Stromal cell of bone marrow (primary cell): Measurements from ENCODE around the gene CTXN1.
A peak's percentile ranks its signal among the peaks of the same experiment; 100 is the strongest.
"Not testable (repeated sequence)": the region's sequence is repeated elsewhere in the genome, so short reads cannot be mapped to it uniquely, and the experiment has no call there.

Source experiments
- DNase-seq: peaks from one replicate; pipeline ENCODE4 v3.0.0-alpha.2; 2012; ENCODE audit warnings: low read depth

CTXN1 gene

DNA sequence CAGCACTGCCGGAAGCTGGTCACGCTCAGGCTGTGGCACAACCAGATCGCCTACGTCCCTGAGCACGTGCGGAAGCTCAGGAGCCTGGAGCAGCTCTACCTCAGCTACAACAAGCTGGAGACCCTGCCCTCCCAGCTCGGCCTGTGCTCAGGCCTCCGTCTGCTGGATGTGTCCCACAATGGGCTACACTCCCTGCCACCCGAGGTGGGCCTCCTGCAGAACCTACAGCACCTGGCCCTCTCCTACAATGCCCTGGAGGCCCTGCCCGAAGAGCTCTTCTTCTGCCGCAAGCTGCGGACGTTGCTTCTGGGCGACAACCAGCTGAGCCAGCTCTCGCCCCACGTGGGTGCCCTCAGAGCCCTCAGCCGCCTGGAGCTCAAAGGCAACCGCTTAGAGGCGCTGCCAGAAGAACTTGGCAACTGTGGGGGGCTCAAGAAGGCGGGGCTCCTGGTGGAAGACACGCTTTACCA is 25.5 kb downstream of the CTXN1 start:
- DNase-seq, result no peak

DNA sequence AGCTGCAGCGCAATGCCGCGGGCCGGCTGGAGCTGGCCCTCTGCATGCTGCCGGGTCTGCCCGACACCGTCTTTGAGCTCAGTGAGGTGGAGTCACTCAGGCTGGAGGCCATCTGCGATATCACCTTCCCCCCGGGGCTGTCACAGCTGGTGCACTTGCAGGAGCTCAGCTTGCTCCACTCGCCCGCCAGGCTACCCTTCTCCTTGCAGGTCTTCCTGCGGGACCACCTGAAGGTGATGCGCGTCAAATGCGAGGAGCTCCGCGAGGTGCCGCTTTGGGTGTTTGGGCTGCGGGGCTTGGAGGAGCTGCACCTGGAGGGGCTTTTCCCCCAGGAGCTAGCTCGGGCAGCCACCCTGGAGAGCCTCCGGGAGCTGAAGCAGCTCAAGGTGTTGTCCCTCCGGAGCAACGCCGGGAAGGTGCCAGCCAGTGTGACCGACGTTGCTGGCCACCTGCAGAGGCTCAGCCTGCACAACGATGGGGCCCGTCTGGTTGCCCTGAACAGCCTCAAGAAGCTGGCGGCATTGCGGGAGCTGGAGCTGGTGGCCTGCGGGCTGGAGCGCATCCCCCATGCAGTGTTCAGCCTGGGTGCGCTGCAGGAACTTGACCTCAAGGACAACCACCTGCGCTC is 26.1 kb downstream of the CTXN1 start:
- DNase-seq, result no peak

DNA sequence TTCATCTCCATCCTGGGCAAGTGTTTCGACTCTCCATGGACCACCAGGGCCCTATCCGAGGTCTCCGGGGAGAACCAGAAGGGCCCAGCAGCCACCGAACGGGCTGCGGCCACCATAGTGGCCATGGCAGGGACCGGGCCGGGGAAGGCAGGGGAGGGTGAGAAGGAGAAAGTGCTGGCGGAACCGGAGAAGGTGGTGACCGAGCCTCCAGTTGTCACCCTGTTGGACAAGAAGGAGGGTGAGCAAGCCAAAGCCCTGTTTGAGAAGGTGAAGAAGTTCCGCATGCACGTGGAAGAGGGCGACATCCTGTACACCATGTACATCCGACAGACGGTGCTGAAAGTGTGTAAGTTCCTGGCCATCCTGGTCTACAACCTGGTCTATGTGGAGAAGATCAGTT is 27.0 kb downstream of the CTXN1 start:
- no peak for DNase-seq

DNA sequence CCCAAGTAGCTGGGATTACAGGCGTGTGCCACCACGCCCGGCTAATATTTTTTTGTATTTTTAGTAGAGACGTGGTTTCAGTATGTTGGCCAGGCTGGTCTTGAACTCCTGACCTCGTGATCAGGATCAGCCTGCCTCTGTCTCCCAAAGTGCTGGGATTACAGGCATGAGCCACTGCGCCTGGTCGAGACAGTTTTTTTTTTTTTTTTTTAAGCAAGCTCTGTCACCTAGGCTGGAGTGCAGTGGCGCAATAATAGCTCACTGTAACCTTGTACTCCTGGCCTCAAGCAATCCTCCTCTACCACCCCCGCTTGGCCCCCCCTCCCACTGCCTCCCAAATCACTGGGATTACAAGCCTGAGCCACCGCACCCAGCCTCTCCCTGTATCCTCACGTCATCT is 28.6 kb downstream of the CTXN1 start:
- DNase-seq, result no peak

DNA sequence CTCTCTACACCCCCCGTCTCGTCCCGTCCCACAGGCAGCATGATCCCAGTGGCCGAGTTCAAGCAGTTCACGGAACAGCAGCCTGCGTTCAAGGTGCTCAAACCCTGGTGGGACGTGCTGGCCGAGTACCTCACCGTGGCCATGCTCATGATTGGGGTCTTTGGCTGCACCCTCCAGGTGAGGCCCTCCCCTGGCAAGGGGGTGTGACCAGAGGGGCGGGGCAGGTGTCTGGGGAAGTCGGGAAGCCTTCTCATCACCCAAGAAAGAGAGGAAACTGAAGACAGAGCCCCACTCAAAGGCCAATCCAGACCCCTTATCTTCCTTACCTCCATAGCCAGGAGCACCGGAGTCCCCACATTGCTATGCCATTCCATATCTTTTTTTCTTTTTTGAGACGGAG is 30.4 kb downstream of the CTXN1 start:
- no peak for DNase-seq

DNA sequence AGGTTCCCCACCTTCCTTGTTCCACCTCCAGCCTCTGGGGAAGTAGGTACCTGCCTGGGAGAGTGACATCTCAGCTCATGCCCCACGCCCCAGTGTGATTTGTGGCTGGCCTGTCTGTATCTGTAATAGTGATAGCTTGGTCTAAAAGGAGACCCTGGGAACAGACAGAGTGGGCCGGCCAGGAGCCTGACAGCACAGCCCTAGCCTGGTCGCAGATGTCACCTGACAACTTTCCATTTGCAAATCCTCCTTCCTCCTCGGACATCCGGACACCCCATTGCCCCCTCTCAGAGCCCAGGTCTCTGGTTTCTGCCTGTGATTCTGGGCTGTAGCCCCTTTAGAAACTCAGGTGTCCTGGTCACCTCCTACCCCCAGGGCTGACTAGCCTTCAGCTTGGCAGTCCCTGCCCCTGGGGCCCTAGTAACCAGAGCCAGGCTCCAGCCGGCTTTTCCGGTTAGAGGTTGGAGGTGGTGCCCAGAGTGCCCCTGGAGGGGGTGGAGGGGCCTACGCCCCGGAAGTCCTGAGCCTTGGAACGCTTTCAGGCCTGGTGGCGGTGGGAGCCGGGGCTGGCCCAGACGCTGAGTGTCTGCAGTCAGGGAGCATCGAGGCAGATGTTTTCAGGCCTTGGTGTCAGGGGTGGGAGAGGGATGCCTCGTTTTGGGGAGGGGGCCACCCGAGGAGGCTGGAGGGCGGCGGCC is 31.2 kb downstream of the CTXN1 start:
- DNase-seq, result no peak

DNA sequence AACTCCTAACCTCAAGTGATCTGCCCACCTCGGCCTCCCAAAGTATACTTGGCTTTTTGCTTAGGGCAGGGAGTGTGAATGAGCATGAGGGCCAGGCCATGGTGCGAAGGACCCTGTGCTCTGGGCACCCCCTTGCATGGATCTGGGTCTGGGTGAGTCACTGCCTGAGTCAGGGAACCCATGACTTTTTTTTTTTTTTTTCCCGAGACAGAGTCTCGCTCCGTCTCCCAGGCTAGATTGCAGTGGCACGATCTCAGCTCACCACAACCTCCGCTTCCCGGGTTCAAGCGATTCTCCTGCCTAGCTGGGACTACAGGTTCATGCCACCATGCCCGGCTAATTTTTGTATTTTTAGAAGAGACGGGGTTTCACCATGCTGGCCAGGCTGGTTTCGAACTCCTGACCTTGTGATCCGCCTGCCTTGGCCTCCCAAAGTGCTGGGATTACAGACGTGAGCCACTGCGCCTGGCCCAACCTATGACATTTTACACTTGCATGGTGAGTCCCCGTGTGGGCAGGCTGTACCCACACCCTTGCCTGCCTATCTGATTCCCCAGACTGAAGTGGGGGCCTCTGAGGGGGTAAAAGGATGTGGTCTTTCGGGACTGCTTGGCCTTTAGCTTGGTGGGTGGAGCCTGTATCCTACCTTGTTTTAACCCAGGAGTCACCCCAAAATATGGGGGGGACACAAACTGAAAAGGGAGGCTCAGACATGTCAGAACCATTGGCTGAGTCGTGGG is 32.4 kb downstream of the CTXN1 start:
- DNase-seq, result not testable (repeated sequence)

DNA sequence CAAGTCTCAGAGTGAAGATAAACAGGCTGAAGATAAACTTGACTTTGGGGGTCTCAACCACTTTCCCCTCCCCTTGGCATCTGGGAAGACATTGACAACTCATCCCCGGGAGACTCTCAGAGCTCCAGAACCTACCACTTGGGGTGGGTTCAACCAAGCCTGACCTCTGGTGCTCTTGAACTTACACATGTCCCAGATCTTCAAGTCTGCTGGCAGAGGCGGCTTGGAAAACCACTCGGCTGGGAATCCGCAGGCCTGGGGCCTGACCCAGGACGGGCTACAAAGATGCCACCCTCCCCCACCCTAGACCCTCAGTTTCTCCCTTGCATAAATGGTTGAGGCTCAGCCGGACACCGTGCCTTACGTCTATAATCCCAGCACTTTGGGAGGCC is 37.1 kb downstream of the CTXN1 start:
- DNase-seq, result no peak

DNA sequence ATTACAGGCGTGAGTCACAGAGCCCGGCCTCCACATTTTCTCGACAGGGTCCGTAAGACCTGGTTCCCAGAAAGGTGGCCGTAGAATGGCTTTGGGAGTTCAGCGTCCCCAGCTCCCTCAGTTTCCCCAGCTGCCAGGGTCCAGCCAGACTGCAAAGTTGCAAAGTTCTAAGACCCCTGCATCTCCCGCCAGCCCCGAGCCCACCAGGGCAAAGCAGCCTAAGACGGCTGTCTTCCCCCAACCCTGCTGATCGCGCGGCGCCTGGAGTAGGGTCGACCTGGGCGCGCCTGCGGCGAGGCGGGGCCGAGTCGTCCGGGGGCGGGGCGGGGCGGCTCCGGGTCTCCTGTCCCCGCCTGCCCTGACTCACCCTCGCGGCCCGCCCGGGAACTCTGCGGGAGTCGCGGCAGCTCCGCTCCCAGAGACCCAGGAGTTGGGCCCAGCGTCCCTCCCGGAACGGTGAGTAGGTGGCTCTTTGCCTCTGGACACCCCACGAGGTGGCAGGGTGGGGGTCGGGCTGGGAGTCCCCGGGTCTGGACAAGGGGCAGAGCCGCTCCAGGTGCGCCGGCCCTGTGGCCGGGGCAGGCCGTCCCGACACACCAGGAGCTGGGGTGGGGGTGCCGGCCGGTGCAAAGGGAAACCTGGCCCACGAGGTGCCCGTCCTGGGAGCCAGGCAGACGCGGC is 37.6 kb downstream of the CTXN1 start, which contains the start of gene LRRC8E:
Gene LRRC8E (plus strand): TSS at position 366 of the 681 bp plus-strand sequence. CDS start 7,094 bp downstream, outside the sequence.
- DNase-seq, result peak; percentile 52

DNA sequence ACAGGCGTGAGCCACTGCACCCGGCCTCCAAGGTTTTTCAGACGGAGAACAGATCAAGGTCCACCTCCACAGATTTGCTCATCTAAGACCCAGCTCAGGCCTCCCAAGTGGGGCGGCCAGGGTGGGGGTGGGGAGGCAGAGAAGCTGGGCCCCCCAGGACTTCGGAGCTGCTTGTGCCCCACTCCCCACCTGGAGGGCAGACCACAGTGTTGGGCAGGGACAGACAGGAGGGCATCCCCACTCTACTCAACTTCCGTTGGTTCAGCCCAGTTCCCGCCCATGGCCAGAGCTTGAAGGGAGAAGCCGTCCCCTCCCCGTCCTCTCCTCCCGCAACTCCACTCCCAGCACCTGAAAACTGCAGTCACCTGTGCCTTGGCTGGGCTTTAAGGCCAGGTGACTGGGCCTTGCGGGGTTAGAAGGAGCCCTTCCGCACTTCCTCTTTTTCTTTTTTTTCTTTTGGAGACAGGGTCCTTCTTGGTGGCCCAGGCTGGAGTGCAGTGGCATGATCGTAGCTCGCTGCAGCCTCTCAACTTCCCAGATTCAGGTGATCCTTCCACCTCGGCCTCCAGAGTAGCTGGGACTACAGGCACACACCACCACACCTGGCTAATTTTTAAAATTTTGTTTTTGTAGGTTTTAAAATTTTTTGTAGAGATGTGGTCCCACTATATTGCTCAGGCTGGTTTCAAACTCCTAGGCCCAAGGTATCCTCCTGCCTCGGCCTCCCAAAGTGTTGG is 38.4 kb downstream of the CTXN1 start:
- no peak for DNase-seq

DNA sequence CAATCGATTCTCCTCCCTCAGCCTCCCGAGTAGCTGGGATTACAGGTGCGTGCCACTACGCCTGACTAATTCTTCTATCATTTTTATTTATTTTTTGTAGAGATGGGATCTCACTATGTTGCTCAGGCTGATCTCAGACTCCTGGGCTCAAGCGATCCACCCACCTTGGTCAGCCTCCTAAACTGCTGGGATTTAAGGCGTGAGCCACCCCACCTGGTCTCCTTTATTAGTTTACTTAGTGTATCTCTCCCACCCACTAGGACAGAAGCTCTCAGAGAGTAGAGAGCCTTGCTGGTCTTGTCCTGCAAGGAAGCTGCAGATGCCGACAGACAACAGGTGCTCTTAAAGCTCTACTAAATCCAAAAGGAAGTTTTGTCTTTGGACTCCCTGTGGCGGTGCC is 40.1 kb downstream of the CTXN1 start:
- no peak for DNase-seq

DNA sequence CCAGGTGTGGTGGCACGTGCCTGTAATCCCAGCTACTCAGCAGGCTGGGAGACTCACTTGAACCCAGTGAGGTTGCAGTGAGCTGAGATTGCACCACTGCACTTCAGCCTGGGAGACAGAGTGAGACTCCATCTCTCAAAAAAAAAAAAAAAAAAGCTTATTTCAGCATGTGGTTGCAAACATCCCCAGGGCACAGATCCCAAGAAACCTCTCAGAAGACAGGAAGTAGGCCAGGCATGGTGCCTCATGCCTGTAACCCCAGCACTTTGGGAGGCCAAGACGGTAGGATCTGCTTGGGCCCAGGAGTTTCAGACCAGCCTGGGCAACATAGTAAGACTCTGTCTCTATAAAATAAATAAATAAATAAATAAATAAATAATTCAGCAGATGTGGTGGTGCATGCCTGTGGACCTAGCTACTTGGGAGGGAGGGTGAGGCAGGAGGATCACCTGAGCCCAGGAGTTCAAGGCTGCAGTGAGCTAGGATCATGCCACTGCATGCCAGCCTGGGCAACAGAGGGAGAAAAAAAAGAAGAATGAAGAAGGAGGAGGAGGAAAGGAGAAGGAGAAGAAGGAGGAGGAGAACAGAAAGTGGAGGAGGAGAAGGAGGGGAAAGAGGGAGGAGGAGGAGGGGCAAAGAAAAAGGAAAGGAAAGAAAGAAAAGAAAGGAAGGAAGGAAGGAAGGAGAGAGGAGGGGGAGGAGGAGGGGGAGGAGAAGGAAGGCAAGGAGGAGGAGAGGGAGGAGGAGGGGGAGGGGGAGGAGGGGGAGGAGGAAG is 42.0 kb downstream of the CTXN1 start:
- DNase-seq, result no peak

DNA sequence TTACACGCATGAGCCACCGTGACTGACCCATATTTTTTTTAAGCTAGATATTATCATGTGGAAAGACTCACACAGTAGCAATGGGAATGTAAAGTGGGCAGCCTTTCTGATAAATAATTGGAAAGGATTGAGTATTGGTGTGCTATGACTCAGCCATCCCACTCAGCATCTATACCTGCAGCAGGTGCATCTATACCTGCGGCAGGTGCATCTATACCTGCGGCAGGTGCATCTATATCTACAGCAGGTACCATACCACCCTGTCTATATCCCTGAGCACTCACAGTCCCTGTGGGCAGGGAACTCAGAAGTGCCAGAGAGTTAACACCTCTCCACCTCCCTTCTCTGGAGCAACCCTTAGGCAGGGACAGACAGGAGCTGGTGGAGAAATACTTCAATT is 42.8 kb downstream of the CTXN1 start:
- no peak for DNase-seq

DNA sequence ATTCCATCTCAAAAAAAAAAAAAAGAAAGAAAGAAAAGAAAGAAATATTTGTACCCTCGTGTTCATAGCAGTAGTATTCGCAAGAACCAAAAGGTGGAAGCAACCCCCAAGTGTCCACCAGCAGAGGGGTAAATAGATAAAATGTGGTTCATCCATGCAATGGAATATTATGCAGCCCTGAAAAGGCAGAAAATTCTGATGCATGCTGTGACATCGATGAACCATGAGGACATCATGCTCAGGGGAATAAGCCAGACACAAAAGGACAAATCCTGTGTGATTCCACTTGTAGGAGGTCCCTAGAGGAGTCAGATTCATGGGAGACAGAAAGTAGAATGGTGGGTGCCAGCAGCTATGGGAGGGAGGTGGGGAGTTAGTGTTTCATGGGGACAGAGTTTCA is 44.0 kb downstream of the CTXN1 start:
- no peak for DNase-seq

DNA sequence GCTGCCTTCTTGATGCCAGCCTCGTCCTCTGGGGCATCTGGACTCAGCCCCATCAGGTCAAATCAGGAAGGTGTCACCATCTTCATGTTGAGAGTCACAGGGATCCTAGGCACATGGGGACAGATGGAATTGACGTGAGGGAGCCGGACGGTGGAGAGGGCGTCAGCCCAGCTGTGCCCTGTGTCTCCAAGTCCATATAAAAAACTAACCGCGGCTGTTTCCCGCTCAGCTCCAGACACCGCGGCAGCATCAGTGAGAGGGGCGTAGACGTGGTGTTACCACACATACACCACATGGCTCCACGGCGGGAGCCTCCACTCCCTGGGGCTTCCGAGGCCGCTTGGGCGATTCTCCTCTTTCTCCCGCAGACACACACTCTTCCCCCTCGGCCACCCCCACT is 46.1 kb downstream of the CTXN1 start:
- no peak for DNase-seq

DNA sequence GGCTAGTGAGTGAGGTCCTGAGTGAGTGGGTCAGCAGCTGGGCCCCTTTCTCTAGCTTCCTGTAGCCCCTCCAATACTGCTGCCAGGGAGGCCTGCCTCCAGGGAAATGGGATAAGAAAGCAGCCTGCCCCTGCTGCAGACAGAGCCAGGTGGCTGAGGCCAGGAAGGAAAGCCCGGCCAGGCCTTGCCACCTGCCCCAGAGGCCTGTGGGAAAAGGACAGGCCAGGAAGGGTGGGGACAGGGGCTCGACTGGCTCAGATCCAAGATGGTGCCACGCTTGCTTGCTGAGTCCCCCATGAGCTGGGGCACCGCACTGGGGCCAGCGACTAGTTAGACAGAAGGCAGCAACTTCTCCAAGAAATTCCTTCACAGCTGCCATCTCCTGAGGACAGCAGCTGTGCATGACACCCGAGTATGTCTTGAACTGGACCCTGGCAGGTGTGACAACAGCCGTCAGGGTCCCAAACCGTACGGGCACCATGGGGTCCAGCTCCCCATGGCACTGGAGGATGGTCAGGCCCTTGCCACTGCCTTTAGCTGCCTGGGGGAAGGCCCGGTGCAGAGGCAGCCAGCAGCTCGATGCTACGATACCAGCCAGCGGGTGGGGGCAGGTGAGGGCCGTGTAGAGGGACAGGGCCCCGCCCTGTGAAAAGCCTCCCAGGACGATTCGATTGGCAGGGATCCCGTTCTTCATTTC is 46.7 kb downstream of the CTXN1 start:
- no peak for DNase-seq

DNA sequence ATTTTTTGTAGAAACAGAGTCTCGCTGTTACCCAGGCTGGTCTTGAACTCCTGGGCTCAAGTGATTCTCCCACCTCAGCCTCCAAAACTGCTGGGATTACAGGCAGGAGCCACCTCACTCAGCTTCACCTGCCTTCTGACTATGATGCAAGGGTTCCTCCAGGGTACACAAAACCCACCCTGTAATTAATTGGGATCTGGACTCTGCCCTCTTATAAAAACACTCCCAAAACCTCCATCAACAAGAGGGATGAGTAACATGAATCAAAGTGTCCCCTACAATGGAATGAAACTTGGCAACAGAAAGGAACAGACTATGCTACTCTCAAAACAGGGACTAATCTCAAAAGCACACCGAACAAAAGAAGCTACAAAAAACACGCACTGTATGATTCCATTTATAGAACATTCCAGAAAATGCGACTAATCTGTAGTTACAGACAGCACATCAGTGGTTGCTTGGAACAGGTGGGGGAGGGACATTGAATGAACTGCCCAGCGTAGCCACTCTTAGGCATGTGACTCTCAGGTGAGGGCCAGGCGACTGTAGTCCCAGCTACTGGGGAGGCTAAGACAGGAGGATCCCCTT is 48.6 kb downstream of the CTXN1 start:
- no peak for DNase-seq

DNA sequence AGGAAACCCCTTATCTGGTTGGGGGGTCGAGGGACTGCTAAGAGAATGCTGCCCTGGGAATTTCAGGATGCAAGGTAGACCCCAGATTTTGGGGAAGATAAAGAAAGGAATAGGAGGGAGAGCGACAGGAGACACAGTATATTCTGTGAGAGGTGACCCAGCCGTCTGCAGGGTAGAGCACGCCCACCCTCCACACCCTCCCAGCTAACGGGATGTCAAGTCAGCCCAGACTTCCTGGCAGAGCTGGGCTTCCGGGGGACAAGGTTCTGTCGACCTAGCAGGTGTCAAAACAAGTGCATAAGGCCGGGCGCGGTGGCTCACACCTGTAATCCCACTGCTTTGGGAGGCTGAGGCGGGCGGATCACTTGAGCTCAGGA is 51.0 kb downstream of the CTXN1 start:
- DNase-seq, result no peak
